Measurements from ENCODE around the gene GPR17. TPM values are rescaled to one million over a fixed set of nuclear protein-coding genes. Genes with fewer than 3 reads are reported as not detected.

Gene GPR17
- total RNA-seq, 1 experiment from 2014 or later: 0.35 TPM

- H2AK5ac ChIP-seq (ENCODE audit: insufficient read length, low read length): no peak overlapping the region
- H2BK120ac ChIP-seq (ENCODE audit: low read depth, low read length, poor library complexity, severe bottlenecking): no peak overlapping the region
- no peak overlapping the region for H3K23ac ChIP-seq (ENCODE audit: insufficient read length, low read depth, low read length)
- WGBS (ENCODE audit: extremely low coverage, insufficient read length, low lambda C conversion rate): no CpG with 5 or more reads among the region's 18 CpGs
- no peak overlapping the region for H3K56ac ChIP-seq (ENCODE audit: insufficient read length, low read depth, low read length)
- no peak overlapping the region for H2BK15ac ChIP-seq (ENCODE audit: low read depth, low read length)
- H3K23me2 ChIP-seq (ENCODE audit: insufficient read length, low read depth, low read length, poor library complexity, severe bottlenecking): no peaks in the 10 kb centered on the region
- H3K27me3 ChIP-seq (ENCODE audit: insufficient read depth, low read length): no peaks in the 10 kb centered on the region
- no peak overlapping the region for H3K27ac Mint-ChIP-seq
- H4K20me1 ChIP-seq (ENCODE audit: control insufficient read depth, insufficient read depth, insufficient read length): no peaks in the 10 kb centered on the region
- no peak overlapping the region for H3K9ac ChIP-seq (ENCODE audit: extremely low read depth, insufficient read length, low read length)
- no peaks in the 10 kb centered on the region for H3K4me1 ChIP-seq (ENCODE audit: insufficient read depth, low read length)
- H3K27ac ChIP-seq (ENCODE audit: insufficient read length, low read depth, low read length): no peak overlapping the region
- no peak overlapping the region for H3T11ph ChIP-seq (ENCODE audit: low read length)
- H3K36me3 Mint-ChIP-seq (ENCODE audit: insufficient read depth in 1 of 3, low read depth in 3 of 3): no peaks in the 10 kb centered on the region; a peak in 1 of 7 replicates
- H3K27me3 Mint-ChIP-seq (ENCODE audit: low read depth): no peaks in the 10 kb centered on the region; the same call in 1 of the 2 replicates
- H3K4me2 ChIP-seq (ENCODE audit: insufficient read depth, insufficient read length, low read length): no peak overlapping the region
- no peaks in the 10 kb centered on the region for H3K9me3 ChIP-seq (ENCODE audit: control insufficient read depth, low read depth, low read length)
- no peak overlapping the region for H3K4ac ChIP-seq (ENCODE audit: low read depth, low read length)
- no peaks in the 10 kb centered on the region for H3K79me2 ChIP-seq (ENCODE audit: insufficient read depth, low read length)
- no peak overlapping the region for H4K8ac ChIP-seq (replicated peaks; ENCODE audit: insufficient read length, low read depth, low read length)
- no peak for DNase-seq
- no peak overlapping the region for H2AFZ ChIP-seq (ENCODE audit: low read length)
- no peaks in the 10 kb centered on the region for H3K79me1 ChIP-seq (ENCODE audit: insufficient read depth, low read depth, low read length, poor library complexity, severe bottlenecking)
- TF ChIP-seq CTCF (conservative IDR thresholded peaks at IDR 0.05): no peak
- no peak overlapping the region for H4K5ac ChIP-seq (ENCODE audit: insufficient read length, low read depth, low read length)
- H2BK5ac ChIP-seq (ENCODE audit: insufficient read length, low read length): no peak overlapping the region
- no peaks in the 10 kb centered on the region for H3K9me3 Mint-ChIP-seq
- H3K4me1 Mint-ChIP-seq: peaks cover 0 to 4% of the 10 kb centered on the region in 2 experiments; a peak in 2 of 4 replicates
- H2BK20ac ChIP-seq (ENCODE audit: low read depth, low read length, poor library complexity, severe bottlenecking): no peak overlapping the region
- no peak overlapping the region for H4K91ac ChIP-seq (ENCODE audit: insufficient read length, low read depth, low read length)
- H3K4me3 Mint-ChIP-seq: no peak overlapping the region
- no peak overlapping the region for H3K18ac ChIP-seq (ENCODE audit: insufficient read length, low read depth, low read length)
- no peak overlapping the region; the same call in 1 of the 2 replicates for H3K14ac ChIP-seq (ENCODE audit: insufficient read depth, low read length)
- H2BK12ac ChIP-seq (ENCODE audit: insufficient read length, low read depth, low read length): no peak overlapping the region
Measured at GRCh38 chr2:127627740-127628571, 18.0 kb upstream of the GPR17 start.

Measured in H9 (cell line).